ENCODE results near the gene AFAP1L1.

- TF ChIP-seq YY2 (tag by site-specific recombination; IDR thresholded peaks at IDR 0.05), result no peak
- no peak for TF ChIP-seq ZNF274 (IDR thresholded peaks at IDR 0.05; ENCODE audit: low read length)
- no peak for TF ChIP-seq ZNF274 (tag by site-specific recombination; IDR thresholded peaks at IDR 0.05; ENCODE audit: borderline replicate concordance)
- no peak for TF ChIP-seq BCL11A (tag by site-specific recombination; IDR thresholded peaks at IDR 0.05; ENCODE audit: low read depth)
- TF ChIP-seq REST (tag by site-specific recombination; IDR thresholded peaks at IDR 0.05), result no peak
- TF ChIP-seq ZBTB7A (tag by site-specific recombination; IDR thresholded peaks at IDR 0.05; ENCODE audit: low read depth), result no peak
- TF ChIP-seq ZNF311 (tag by site-specific recombination; IDR thresholded peaks at IDR 0.05; ENCODE audit: borderline replicate concordance), result no peak
- TF ChIP-seq CTCF (tag by site-specific recombination; IDR thresholded peaks at IDR 0.05), result no peak
- no peak for TF ChIP-seq TRIM28 (IDR thresholded peaks at IDR 0.05; ENCODE audit: borderline replicate concordance, low read length)
- no peak for TF ChIP-seq ZSCAN18 (tag by site-specific recombination; IDR thresholded peaks at IDR 0.05)
These were observed 90.9 kb downstream of the AFAP1L1 start for GRCh38 chr5:149362541-149362940.

All from HEK293 (cell line).